HEK293 (cell line): ENCODE results near the gene ZNF425.
A peak's percentile ranks its signal among the peaks of the same experiment; 100 is the strongest.

Source experiments
- HOXA7 ChIP-seq: sonication (generic); formaldehyde crosslinking; IDR thresholded peaks from 2 replicates; pipeline ENCODE4 v1.8.1; 2022; ENCODE audit warnings: missing genetic modification reagents, borderline replicate concordance
- PRDM1 ChIP-seq: fragments of 450-650 bp; formaldehyde crosslinking; IDR thresholded peaks from 2 replicates; pipeline ENCODE4; 2016; ENCODE audit warnings: missing biosample characterization, missing genetic modification characterization
- PRDM10 ChIP-seq: fragments of 450-650 bp; formaldehyde crosslinking; IDR thresholded peaks from 2 replicates; pipeline ENCODE4 v1.5.1; 2016; ENCODE audit warnings: missing biosample characterization, missing genetic modification characterization
- RBAK ChIP-seq: fragments of 450-650 bp; formaldehyde crosslinking; IDR thresholded peaks from 2 replicates; pipeline ENCODE4 v1.5.1; 2016; ENCODE audit warnings: missing biosample characterization, missing genetic modification characterization
- SETDB1 ChIP-seq: IDR thresholded peaks from one replicate; pipeline ENCODE4 v1.6.1; 2017; ENCODE audit warnings: mild to moderate bottlenecking, low read length, moderate library complexity, mixed read lengths; ENCODE audit not compliant: insufficient read length
- ZBTB1 ChIP-seq: fragments of 450-650 bp; formaldehyde crosslinking; IDR thresholded peaks from 2 replicates; pipeline ENCODE4 v1.5.1; 2016; ENCODE audit warnings: missing biosample characterization, missing genetic modification characterization
- ZFP41 ChIP-seq: fragments of 450-650 bp; formaldehyde crosslinking; IDR thresholded peaks from 2 replicates; pipeline ENCODE4 v1.5.1; 2016; ENCODE audit warnings: missing biosample characterization, missing genetic modification characterization, borderline replicate concordance
- ZNF174 ChIP-seq: fragments of 450-650 bp; formaldehyde crosslinking; IDR thresholded peaks from 2 replicates; pipeline ENCODE4 v1.5.0; 2017; ENCODE audit warnings: missing biosample characterization, mild to moderate bottlenecking, missing genetic modification characterization
- ZNF239 ChIP-seq: fragments of 450-650 bp; formaldehyde crosslinking; IDR thresholded peaks from 2 replicates; pipeline ENCODE4 v1.5.1; 2016; ENCODE audit warnings: missing biosample characterization, missing genetic modification characterization
- ZNF302 ChIP-seq: fragments of 450-650 bp; formaldehyde crosslinking; IDR thresholded peaks from 2 replicates; pipeline ENCODE4 v1.5.1; 2016; ENCODE audit warnings: missing biosample characterization, missing genetic modification characterization, low read depth
- ZNF514 ChIP-seq: fragments of 450-650 bp; formaldehyde crosslinking; IDR thresholded peaks from 2 replicates; pipeline ENCODE4 v1.5.1; 2016; ENCODE audit warnings: missing biosample characterization, missing genetic modification characterization
- ZNF544 ChIP-seq: fragments of 450-650 bp; formaldehyde crosslinking; IDR thresholded peaks from 2 replicates; pipeline ENCODE4 v1.5.0; 2017; ENCODE audit warnings: missing biosample characterization, missing genetic modification characterization
- ZNF571 ChIP-seq: fragments of 450-650 bp; formaldehyde crosslinking; IDR thresholded peaks from 2 replicates; pipeline ENCODE4 v1.5.0; 2017; ENCODE audit warnings: missing biosample characterization, missing genetic modification characterization
- ZNF596 ChIP-seq: fragments of 450-650 bp; IDR thresholded peaks from 2 replicates; pipeline ENCODE4 v1.5.0; 2018; ENCODE audit warnings: missing biosample characterization, mild to moderate bottlenecking, missing genetic modification characterization, moderate library complexity
- ZNF639 ChIP-seq: fragments of 450-650 bp; formaldehyde crosslinking; IDR thresholded peaks from 2 replicates; pipeline ENCODE4 v1.5.1; 2016; ENCODE audit warnings: missing biosample characterization, missing genetic modification characterization
- ZNF645 ChIP-seq: fragments of 450-650 bp; formaldehyde crosslinking; IDR thresholded peaks from 2 replicates; pipeline ENCODE4; 2016; ENCODE audit warnings: missing biosample characterization, missing genetic modification characterization
- ZNF76 ChIP-seq: fragments of 450-650 bp; formaldehyde crosslinking; IDR thresholded peaks from 2 replicates; pipeline ENCODE4; 2016; ENCODE audit warnings: low read depth, missing biosample characterization, missing genetic modification characterization, borderline replicate concordance
- ZNF776 ChIP-seq: fragments of 450-650 bp; formaldehyde crosslinking; IDR thresholded peaks from 2 replicates; pipeline ENCODE4 v1.5.0; 2017; ENCODE audit warnings: missing biosample characterization, missing genetic modification characterization, borderline replicate concordance
- ZNF777 ChIP-seq: fragments of 450-650 bp; formaldehyde crosslinking; IDR thresholded peaks from 2 replicates; pipeline ENCODE4 v1.5.1; 2017; ENCODE audit warnings: missing biosample characterization, missing genetic modification characterization, borderline replicate concordance
- ZNF792 ChIP-seq: fragments of 450-650 bp; formaldehyde crosslinking; IDR thresholded peaks from 2 replicates; pipeline ENCODE4 v1.5.1; 2016; ENCODE audit warnings: missing biosample characterization, missing genetic modification characterization
- ZSCAN23 ChIP-seq: fragments of 450-650 bp; formaldehyde crosslinking; IDR thresholded peaks from 2 replicates; pipeline ENCODE4 v1.5.1; 2016; ENCODE audit warnings: missing biosample characterization, missing genetic modification characterization
- TF ChIP-seq, protein P1 (sequence below): fragments of 450-650 bp; formaldehyde crosslinking; IDR thresholded peaks from 2 replicates; pipeline ENCODE4 v1.5.1; 2016; ENCODE audit warnings: missing biosample characterization, missing genetic modification characterization
- TF ChIP-seq, protein P2 (sequence below): fragments of 450-650 bp; formaldehyde crosslinking; conservative IDR thresholded peaks from 2 replicates; pipeline ENCODE4 v1.5.1; 2016; ENCODE audit warnings: low read depth, missing biosample characterization, missing genetic modification characterization
- TF ChIP-seq, protein P3 (sequence below): fragments of 450-650 bp; formaldehyde crosslinking; IDR thresholded peaks from 2 replicates; pipeline ENCODE4 v1.5.1; 2016; ENCODE audit warnings: missing biosample characterization, missing genetic modification characterization

ZNF425 gene

DNA sequence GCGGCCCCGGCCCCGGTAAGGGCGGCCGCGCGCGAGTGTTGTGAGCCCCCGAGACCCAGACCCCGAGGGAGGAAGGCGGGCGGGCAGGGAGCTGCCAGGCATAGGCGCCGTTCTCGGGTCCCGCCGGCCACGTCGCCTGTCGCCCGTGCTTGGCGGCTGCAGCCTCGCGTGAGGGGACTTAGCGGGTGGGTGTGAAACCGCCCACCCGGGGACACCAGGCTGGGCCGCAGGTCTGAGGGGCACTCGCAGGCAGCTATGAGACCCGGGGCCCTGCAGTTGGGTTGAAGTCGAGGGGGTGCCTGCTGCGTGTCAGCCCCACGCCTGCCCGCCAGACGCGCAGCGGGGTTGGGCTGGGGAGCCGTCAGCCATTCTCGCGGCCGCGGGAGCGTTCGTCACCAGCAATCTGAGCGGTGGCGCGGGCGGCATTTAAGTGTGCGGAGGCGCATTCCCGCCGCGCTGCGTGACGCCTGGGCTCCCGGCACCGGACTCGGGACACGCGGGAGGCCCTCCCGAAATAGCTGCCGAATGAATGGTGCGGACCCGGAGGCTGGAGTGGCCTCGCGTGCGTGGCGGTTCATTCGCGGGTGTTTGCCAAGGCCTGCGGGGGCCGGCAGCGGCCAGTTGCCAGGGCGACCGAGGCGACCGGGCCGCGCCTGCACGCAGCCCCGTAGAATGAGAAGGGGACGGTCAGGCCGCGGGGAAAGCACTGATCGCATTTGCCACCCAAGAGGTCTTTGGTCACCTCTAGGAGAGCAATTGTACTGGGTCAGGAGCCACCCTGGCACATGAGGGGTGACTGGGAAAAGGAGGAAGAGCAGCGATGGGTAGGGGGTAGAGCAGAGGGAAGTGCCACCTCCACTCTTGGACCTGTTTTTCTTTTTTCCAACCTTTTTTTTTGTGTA, 21.9 kb upstream of the ZNF425 start (continued):
- TF ChIP-seq, protein P1, sequence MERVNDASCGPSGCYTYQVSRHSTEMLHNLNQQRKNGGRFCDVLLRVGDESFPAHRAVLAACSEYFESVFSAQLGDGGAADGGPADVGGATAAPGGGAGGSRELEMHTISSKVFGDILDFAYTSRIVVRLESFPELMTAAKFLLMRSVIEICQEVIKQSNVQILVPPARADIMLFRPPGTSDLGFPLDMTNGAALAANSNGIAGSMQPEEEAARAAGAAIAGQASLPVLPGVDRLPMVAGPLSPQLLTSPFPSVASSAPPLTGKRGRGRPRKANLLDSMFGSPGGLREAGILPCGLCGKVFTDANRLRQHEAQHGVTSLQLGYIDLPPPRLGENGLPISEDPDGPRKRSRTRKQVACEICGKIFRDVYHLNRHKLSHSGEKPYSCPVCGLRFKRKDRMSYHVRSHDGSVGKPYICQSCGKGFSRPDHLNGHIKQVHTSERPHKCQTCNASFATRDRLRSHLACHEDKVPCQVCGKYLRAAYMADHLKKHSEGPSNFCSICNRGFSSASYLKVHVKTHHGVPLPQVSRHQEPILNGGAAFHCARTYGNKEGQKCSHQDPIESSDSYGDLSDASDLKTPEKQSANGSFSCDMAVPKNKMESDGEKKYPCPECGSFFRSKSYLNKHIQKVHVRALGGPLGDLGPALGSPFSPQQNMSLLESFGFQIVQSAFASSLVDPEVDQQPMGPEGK (tag by site-specific recombination): peak; percentile 77
- TF ChIP-seq ZNF514 (tag by site-specific recombination): no peak
- no peak for TF ChIP-seq ZNF596
- TF ChIP-seq ZNF174 (tag by site-specific recombination): no peak
- no peak for TF ChIP-seq RBAK (tag by site-specific recombination)
- no peak for TF ChIP-seq ZNF76 (tag by site-specific recombination)
- TF ChIP-seq ZNF777 (tag by site-specific recombination): 0 out of 2 replicates have a peak, but pooled peaks have one; percentile 26
- TF ChIP-seq, protein P2, sequence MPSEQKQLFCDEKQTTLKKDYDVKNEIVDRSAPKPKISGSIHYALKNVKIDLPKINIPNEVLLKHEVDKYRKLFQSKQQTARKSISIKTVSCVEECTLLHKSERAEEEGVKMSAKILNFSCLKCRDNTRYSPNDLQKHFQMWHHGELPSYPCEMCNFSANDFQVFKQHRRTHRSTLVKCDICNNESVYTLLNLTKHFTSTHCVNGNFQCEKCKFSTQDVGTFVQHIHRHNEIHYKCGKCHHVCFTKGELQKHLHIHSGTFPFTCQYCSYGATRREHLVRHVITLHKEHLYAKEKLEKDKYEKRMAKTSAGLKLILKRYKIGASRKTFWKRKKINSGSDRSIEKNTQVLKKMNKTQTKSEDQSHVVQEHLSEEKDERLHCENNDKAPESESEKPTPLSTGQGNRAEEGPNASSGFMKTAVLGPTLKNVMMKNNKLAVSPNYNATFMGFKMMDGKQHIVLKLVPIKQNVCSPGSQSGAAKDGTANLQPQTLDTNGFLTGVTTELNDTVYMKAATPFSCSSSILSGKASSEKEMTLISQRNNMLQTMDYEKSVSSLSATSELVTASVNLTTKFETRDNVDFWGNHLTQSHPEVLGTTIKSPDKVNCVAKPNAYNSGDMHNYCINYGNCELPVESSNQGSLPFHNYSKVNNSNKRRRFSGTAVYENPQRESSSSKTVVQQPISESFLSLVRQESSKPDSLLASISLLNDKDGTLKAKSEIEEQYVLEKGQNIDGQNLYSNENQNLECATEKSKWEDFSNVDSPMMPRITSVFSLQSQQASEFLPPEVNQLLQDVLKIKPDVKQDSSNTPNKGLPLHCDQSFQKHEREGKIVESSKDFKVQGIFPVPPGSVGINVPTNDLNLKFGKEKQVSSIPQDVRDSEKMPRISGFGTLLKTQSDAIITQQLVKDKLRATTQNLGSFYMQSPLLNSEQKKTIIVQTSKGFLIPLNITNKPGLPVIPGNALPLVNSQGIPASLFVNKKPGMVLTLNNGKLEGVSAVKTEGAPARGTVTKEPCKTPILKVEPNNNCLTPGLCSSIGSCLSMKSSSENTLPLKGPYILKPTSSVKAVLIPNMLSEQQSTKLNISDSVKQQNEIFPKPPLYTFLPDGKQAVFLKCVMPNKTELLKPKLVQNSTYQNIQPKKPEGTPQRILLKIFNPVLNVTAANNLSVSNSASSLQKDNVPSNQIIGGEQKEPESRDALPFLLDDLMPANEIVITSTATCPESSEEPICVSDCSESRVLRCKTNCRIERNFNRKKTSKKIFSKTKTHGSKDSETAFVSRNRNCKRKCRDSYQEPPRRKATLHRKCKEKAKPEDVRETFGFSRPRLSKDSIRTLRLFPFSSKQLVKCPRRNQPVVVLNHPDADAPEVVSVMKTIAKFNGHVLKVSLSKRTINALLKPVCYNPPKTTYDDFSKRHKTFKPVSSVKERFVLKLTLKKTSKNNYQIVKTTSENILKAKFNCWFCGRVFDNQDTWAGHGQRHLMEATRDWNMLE (tag by site-specific recombination): no peak
- TF ChIP-seq ZNF302 (tag by site-specific recombination): no peak
- no peak for TF ChIP-seq ZNF776
- TF ChIP-seq ZNF639 (tag by site-specific recombination): no peak
- TF ChIP-seq, protein P3, sequence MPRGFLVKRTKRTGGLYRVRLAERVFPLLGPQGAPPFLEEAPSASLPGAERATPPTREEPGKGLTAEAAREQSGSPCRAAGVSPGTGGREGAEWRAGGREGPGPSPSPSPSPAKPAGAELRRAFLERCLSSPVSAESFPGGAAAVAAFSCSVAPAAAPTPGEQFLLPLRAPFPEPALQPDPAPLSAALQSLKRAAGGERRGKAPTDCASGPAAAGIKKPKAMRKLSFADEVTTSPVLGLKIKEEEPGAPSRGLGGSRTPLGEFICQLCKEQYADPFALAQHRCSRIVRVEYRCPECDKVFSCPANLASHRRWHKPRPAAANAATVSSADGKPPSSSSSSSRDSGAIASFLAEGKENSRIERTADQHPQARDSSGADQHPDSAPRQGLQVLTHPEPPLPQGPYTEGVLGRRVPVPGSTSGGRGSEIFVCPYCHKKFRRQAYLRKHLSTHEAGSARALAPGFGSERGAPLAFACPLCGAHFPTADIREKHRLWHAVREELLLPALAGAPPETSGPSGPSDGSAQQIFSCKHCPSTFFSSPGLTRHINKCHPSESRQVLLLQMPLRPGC (tag by site-specific recombination): no peak
- no peak for TF ChIP-seq PRDM1 (tag by site-specific recombination)
- no peak for TF ChIP-seq ZNF239 (tag by site-specific recombination)
- TF ChIP-seq PRDM10 (tag by site-specific recombination): no peak
- no peak for TF ChIP-seq ZNF645
- TF ChIP-seq ZFP41 (tag by site-specific recombination): no peak
- no peak for TF ChIP-seq ZNF544
- TF ChIP-seq ZSCAN23 (tag by site-specific recombination): no peak
- TF ChIP-seq ZNF792 (tag by site-specific recombination): no peak
- TF ChIP-seq HOXA7: no peak
- no peak for TF ChIP-seq SETDB1
- TF ChIP-seq ZBTB1 (tag by site-specific recombination): 0 out of 2 replicates have a peak, but pooled peaks have one; percentile 57
- no peak for TF ChIP-seq ZNF571 (tag by site-specific recombination)
